Thyroid gland (tissue), 4 donors: ENCODE results near the gene KAZN.

Experiments
- POLR2A ChIP-seq, 2 donors: fragments of 450-650 bp; IDR thresholded peaks; one replicate each; pipeline ENCODE4 v1.6.1; 2017; ENCODE audit warnings: antibody characterized with exemption in 2 of 2, mild to moderate bottlenecking in 2 of 2, moderate library complexity in 1 of 2
- TF ChIP-seq, protein P1 (sequence below), 6 experiments: fragments of 200-600 bp in 3 of 6; fragments of 450-650 bp in 3 of 6; sonication (generic) in 3 of 6; IDR thresholded peaks; one replicate each; pipeline ENCODE4 v1.5.1; 2016 to 2019; ENCODE audit warnings: antibody characterized with exemption in 6 of 6, mild to moderate bottlenecking in 2 of 6, inconsistent platforms in 1 of 6, moderate library complexity in 1 of 6

DNA sequence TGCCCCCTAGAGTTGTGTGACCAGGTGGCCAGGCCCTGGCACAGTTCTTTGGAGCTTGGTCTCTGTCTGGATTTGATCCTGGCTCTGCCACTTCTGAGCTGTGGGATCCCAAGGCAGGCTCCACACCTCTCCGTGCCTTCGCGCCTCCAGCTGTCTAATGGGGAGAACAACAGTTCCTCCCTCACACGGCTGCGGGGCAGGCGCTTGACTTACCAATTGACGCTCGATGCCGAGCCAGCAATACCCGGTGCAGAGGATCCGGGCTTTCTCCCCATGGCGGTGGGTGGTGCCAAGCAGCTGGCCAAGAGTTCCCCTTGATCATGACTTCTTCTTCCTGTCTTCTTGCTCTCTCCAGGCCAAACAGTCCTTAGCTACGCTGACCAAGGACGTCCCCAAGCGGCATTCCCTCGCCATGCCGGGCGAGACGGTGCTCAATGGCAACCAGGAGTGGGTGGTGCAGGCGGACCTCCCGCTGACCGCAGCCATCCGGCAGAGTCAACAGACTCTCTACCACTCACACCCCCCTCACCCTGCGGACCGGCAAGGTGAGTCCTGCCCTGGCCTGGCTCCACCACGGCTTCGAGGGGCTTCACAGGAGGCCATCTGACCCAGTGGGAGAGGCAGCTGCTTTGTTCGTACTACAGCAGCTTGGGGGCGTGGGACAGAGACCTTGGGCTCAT is 457.4 kb downstream of the KAZN start:
- TF ChIP-seq, protein P1, sequence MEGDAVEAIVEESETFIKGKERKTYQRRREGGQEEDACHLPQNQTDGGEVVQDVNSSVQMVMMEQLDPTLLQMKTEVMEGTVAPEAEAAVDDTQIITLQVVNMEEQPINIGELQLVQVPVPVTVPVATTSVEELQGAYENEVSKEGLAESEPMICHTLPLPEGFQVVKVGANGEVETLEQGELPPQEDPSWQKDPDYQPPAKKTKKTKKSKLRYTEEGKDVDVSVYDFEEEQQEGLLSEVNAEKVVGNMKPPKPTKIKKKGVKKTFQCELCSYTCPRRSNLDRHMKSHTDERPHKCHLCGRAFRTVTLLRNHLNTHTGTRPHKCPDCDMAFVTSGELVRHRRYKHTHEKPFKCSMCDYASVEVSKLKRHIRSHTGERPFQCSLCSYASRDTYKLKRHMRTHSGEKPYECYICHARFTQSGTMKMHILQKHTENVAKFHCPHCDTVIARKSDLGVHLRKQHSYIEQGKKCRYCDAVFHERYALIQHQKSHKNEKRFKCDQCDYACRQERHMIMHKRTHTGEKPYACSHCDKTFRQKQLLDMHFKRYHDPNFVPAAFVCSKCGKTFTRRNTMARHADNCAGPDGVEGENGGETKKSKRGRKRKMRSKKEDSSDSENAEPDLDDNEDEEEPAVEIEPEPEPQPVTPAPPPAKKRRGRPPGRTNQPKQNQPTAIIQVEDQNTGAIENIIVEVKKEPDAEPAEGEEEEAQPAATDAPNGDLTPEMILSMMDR (IDR thresholded peaks at IDR 0.05) = no peak
- no peak for TF ChIP-seq POLR2A (IDR thresholded peaks at IDR 0.05)
